Bronchus fibroblast of lung (primary cell): ENCODE data around the gene CCDC88C. TPM values are rescaled to one million over a fixed set of nuclear protein-coding genes. Genes with fewer than 3 reads are reported as not detected.

ENCODE experiments used
- total RNA-seq: library from RNA; depleted of rRNA; stranded (reverse); fragments of >200 nt; gene quantifications from 2 replicates; pipeline ENCODE4 v1.2.3, GENCODE V29; 2015

Gene CCDC88C
- total RNA-seq: 0.59 and 0.67 TPM in 2 replicates

GRCh38 chr14:91417120-91417982 lies at the start of gene CCDC88C:
Gene CCDC88C (minus strand): TSS chr14:91417820. CDS start chr14:91417690, 130 bp downstream.

GRCh38 chr14:91244501-91244901 lies 173.1 kb downstream of the CCDC88C start, which contains the start of gene GPR68:
Gene GPR68 (minus strand): TSS chr14:91244704. CDS start chr14:91235050, 9,654 bp downstream.

Other genes with a start within 250 kb of the CCDC88C start
- 0.30 and 0.84 TPM in 2 replicates for gene GPR68, start 173.1 kb downstream of the CCDC88C start, total RNA-seq
- gene PPP4R3A, start 92.5 kb upstream of the CCDC88C start, total RNA-seq: 37.3 and 43.4 TPM in 2 replicates